Measurements from ENCODE around the gene STAMBPL1. TPM values are rescaled to one million over a fixed set of nuclear protein-coding genes. Genes with fewer than 3 reads are reported as not detected.
"Not testable (repeated sequence)": the region's sequence is repeated elsewhere in the genome, so short reads cannot be mapped to it uniquely, and the experiment has no call there.

The STAMBPL1 gene
- total RNA-seq, 1 donor from 2014 or later: 2.6 TPM

DNA sequence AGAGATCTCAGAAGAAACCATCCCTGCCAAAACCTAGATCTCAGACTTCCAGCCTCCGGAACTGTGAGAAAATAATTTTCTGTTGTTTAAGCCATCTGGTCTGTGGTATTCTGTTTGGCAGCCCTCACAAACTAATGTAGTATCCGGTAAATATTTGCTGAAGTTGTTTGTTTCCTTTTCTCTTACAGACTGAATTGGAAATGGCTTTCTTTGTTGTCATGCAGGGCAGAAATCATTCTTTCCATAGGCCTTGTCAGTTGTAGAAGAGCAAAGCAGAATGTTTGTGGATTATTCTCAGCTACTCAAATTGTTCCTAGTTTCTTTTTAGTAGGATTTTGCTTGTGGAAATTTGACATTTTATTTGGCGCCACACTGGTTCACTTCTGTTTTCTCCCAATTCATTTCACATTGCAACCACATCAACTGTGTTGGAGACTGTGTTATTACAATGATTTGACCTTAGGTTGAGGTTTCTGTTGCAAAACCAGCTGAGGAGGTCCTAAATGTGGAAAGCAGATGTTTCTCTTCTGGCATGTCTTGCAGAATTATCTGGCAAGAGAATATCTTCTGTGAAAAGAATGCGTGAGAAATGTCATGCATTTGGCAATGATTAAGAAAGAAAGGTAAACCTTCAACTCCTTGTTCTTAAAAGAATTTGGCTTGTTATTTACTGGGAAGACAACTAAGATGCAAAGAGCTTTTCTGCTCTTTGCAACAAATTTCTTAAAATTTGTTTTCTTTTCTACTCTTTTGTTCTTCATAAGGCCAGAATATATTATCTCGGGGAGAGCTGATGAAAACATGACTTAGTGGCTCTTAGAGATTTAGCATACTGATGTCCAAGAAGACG, 46.7 kb downstream of the STAMBPL1 start:
- Histone ChIP-seq H3K27me3 (ENCODE audit: control insufficient read depth, insufficient read depth, low read length) (no peaks in the 10 kb centered on the region), H3K4me3 (ENCODE audit: low read depth, low read length) (no peak overlapping the region), H3K36me3 (ENCODE audit: control insufficient read depth, insufficient read depth, low read length) (no peaks in the 10 kb centered on the region)
- DNase-seq (ENCODE audit: low read depth): no peak
- no peak for FAIRE-seq
- TF ChIP-seq CTCF (IDR thresholded peaks at IDR 0.05; ENCODE audit: insufficient read depth, low read length, severe bottlenecking): no peak

GRCh38 chr10:88927416-88927690, 47.3 kb downstream of the STAMBPL1 start:
- DNase-seq (ENCODE audit: low read depth): no peak
- no peak for FAIRE-seq
- no peak for TF ChIP-seq CTCF (IDR thresholded peaks at IDR 0.05; ENCODE audit: insufficient read depth, low read length, severe bottlenecking)
- H3K4me3 ChIP-seq (ENCODE audit: low read depth, low read length): no peak overlapping the region
- H3K27me3 ChIP-seq (ENCODE audit: control insufficient read depth, insufficient read depth, low read length): no peaks in the 10 kb centered on the region
- no peaks in the 10 kb centered on the region for H3K36me3 ChIP-seq (ENCODE audit: control insufficient read depth, insufficient read depth, low read length)

- FAIRE-seq: no peak
- TF ChIP-seq CTCF (IDR thresholded peaks at IDR 0.05; ENCODE audit: insufficient read depth, low read length, severe bottlenecking): no peak
- no peak for DNase-seq (ENCODE audit: low read depth)
- no peaks in the 10 kb centered on the region for H3K27me3 ChIP-seq (ENCODE audit: control insufficient read depth, insufficient read depth, low read length)
- no peak overlapping the region for H3K4me3 ChIP-seq (ENCODE audit: low read depth, low read length)
- no peaks in the 10 kb centered on the region for H3K36me3 ChIP-seq (ENCODE audit: control insufficient read depth, insufficient read depth, low read length)
These were observed 48.2 kb downstream of the STAMBPL1 start for GRCh38 chr10:88928254-88928653.

DNA sequence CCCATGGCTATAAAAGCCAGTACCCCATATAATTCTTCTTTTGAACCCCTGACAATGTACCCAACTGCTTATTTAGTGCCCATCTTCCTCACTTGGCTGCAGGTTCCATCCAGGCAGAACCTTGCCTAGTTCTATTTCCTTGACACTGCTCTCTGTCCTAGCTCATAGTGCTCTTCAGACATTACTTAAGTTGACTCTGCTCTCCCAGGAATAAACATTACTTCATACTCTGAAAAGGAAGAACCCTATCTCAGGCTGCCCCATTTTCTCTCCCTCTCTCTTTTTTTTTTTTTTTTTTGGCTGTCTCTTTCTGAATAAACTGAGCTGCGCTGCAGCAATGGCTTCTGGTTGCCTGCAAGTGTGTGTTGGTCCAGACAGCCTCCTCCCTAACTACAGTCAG, 51.5 kb downstream of the STAMBPL1 start:
- no peak overlapping the region for H3K4me3 ChIP-seq (ENCODE audit: low read depth, low read length)
- no peak for TF ChIP-seq CTCF (IDR thresholded peaks at IDR 0.05; ENCODE audit: insufficient read depth, low read length, severe bottlenecking)
- no peaks in the 10 kb centered on the region for H3K36me3 ChIP-seq (ENCODE audit: control insufficient read depth, insufficient read depth, low read length)
- no peak for FAIRE-seq
- no peak for DNase-seq (ENCODE audit: low read depth)
- H3K27me3 ChIP-seq (ENCODE audit: control insufficient read depth, insufficient read depth, low read length): no peaks in the 10 kb centered on the region

DNA sequence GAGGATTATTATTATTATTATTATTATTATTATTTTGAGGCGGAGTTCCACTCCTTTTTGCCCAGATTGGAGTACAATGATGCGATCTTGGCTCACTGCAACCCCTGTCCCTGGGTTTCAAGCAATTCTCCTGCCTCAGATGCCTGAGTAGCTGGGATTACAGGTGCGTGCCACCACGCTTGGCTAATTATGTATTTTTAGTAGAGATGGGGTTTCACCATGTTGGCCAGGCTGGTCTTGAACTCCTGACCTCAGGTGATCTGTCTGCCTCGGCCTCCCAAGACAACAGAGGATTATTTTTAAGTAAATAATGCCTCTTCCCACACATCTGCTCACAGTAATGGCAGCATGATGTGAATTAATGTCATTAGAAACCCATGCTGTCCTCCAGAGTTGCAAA, 52.0 kb downstream of the STAMBPL1 start:
- H3K27me3 ChIP-seq (ENCODE audit: control insufficient read depth, insufficient read depth, low read length); H3K4me3 ChIP-seq (ENCODE audit: low read depth, low read length); DNase-seq (ENCODE audit: low read depth); FAIRE-seq; H3K36me3 ChIP-seq (ENCODE audit: control insufficient read depth, insufficient read depth, low read length): not testable (repeated sequence)

- no peaks in the 10 kb centered on the region for H3K36me3 ChIP-seq (ENCODE audit: control insufficient read depth, insufficient read depth, low read length)
- H3K4me3 ChIP-seq (ENCODE audit: low read depth, low read length): no peak overlapping the region
- peak; percentile 92 for DNase-seq (ENCODE audit: low read depth)
- H3K27me3 ChIP-seq (ENCODE audit: control insufficient read depth, insufficient read depth, low read length): no peaks in the 10 kb centered on the region
- TF ChIP-seq CTCF (IDR thresholded peaks at IDR 0.05; ENCODE audit: insufficient read depth, low read length, severe bottlenecking): peak; percentile 78
- no peak for FAIRE-seq
These were observed 52.7 kb downstream of the STAMBPL1 start for GRCh38 chr10:88932539-88933256.

Data from bronchial epithelial cell (primary cell).